HG03175 (cell line): Measurements from ENCODE around the gene TPX2.

Experiments used
- ATAC-seq: cut with Tn5 transposase; IDR thresholded peaks from one replicate; pipeline ENCODE4 v1.9.1; 2021; ENCODE audit warnings: mild to moderate bottlenecking, moderate library complexity; ENCODE audit not compliant: unreplicated experiment

TPX2 gene

GRCh38 chr20:31830406-31830981, 91.4 kb downstream of the TPX2 start:
- no peak for ATAC-seq

GRCh38 chr20:31831211-31831610, 92.1 kb downstream of the TPX2 start:
- ATAC-seq = no peak

DNA sequence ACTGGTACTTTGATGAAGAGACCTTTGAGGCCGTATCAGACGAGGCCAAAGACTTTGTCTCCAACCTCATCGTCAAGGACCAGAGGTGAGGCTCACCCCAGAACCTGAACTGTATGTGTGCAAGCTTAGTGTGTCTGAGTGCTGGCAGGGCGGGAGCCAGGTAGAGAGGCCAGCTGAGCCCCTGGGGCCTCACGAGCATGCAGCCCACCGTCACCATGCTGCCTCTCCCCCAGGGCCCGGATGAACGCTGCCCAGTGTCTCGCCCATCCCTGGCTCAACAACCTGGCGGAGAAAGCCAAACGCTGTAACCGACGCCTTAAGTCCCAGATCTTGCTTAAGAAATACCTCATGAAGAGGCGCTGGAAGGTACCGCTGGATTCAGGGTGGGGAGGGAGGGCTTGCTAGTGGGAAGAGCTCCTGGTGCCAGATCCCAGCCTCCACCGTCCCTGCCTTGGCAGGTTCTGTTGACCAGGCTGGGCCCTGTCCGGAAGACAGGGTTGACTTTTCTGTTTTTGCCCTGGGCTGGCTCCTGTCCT, 92.7 kb downstream of the TPX2 start:
- no peak for ATAC-seq

GRCh38 chr20:31833130-31833930, 94.2 kb downstream of the TPX2 start:
- no peak for ATAC-seq

DNA sequence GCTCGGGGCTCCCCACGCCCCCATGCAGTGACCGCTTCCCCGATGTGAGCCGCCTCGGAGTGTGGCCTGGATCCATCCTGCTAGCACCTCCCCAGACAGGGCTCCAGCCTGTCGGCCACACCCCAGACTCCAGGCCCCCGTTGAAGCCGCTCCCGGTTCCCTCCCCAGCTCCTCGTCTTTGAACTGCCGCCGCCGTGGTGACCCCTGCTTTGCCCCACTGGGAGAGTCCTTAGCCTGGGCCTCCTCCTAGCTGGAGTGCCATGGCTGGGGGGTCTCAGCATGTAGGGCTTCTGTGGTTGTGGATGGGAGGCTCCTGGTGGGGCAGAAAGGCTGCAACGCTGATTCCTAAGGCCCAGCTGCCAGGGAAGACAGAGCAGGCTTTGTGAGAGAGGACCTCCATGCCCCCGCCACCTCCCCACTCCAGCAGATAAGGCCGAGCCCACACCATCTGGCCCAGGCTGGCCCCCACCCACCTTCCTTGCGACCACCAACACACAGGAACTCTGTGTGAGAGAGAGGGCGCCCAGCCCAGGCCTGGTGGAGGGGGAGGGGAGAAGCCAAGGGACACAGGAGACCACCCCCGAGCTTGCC, 94.9 kb downstream of the TPX2 start:
- ATAC-seq = no peak

GRCh38 chr20:31835554-31835953, 96.5 kb downstream of the TPX2 start:
- ATAC-seq = no peak

- no peak for ATAC-seq
Observed at GRCh38 chr20:31835977-31836852, 97.1 kb downstream of the TPX2 start.

- no peak for ATAC-seq
Observed at GRCh38 chr20:31836853-31837608, 97.9 kb downstream of the TPX2 start.

- no peak for ATAC-seq
Observed at GRCh38 chr20:31837896-31838397, 98.9 kb downstream of the TPX2 start.

GRCh38 chr20:31838646-31839292, 99.7 kb downstream of the TPX2 start:
- ATAC-seq = no peak

DNA sequence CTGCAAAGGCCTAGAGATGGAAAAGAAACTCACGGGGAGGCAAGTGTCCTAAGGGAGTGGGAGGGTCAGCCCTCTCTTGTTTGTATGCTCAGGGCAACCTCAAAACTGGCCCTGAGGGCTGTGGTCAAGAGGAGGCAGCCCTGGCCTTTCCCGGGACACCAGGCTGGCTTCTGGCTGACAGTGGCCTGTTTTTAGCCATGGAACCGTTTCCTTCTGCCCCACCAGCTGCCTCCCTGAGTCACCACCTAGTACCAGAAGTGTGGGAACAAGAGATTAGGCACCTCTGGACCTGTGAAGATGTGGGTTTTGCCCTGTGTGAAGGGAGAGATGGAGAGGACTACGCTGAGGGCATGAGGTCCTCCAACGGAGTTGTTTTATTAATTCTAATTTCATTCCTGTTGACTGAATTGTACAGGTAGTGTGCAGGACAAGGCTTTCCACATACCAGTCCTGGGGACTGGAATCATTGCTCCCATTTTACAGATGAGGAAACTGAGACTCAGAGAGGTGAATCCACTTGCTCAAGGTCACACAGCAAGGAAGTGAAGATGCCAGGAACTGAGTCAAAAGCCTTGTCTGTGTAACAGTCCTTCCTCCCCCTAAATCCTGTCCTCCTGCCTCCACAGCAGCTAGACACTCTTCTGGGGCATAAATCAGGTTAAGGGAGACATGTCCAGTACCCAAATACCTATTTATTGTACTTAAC, 100.8 kb downstream of the TPX2 start:
- no peak for ATAC-seq

- no peak for ATAC-seq
Observed at GRCh38 chr20:31840906-31841816, 102.1 kb downstream of the TPX2 start.

GRCh38 chr20:31841928-31842327, 102.8 kb downstream of the TPX2 start:
- ATAC-seq = no peak

- no peak for ATAC-seq
Observed at GRCh38 chr20:31842471-31843157, 103.5 kb downstream of the TPX2 start.

DNA sequence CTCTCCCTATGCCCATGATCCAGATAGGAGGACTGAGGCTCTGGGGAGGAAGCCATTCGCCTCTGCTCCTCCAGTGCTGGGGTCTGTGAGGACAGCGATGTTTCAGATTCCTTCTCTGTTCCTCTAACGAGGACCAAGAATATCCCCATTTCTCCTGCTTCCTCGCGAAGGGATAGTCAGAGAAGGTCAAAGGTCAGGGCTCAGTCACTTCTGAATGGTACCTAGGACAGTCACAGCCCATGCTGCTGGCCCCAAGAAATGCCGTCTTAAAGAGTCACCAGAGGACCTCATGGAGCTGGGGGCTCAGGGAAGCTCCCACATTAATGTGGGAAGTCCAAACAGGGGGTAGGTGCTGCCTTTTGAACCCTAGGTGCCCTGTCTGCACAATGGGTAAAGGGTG, 104.2 kb downstream of the TPX2 start:
- no peak for ATAC-seq

DNA sequence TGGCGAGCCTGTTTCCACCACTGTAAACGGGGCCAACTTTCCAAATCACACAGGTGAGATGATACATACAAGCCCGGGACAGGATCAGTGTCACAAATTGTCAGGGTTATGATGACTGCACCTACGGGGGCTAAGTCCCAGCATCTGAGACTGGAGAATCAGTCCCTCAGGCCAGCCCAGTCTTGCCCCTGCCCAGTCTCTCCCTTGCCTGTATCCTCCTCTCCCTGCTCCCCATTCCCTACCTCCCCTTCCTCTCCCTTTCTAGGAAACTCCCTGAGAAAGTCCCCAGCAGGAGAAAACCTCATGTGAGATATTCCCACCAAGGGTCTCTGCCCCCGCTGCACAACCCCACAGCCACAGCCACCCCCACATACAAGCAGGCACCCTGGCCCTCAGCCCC, 104.8 kb downstream of the TPX2 start:
- ATAC-seq = no peak

- ATAC-seq = no peak
Observed at GRCh38 chr20:31844737-31845299, 105.7 kb downstream of the TPX2 start.
